HG02884 (cell line): ENCODE measurements around the gene SUN1.
"Not testable (repeated sequence)": the region's sequence is repeated elsewhere in the genome, so short reads cannot be mapped to it uniquely, and the experiment has no call there.

Experiments used
- ATAC-seq: cut with Tn5 transposase; IDR thresholded peaks from one replicate; pipeline ENCODE4 v1.9.1; 2021; ENCODE audit warnings: mild to moderate bottlenecking, moderate library complexity; ENCODE audit not compliant: unreplicated experiment

Gene SUN1

DNA sequence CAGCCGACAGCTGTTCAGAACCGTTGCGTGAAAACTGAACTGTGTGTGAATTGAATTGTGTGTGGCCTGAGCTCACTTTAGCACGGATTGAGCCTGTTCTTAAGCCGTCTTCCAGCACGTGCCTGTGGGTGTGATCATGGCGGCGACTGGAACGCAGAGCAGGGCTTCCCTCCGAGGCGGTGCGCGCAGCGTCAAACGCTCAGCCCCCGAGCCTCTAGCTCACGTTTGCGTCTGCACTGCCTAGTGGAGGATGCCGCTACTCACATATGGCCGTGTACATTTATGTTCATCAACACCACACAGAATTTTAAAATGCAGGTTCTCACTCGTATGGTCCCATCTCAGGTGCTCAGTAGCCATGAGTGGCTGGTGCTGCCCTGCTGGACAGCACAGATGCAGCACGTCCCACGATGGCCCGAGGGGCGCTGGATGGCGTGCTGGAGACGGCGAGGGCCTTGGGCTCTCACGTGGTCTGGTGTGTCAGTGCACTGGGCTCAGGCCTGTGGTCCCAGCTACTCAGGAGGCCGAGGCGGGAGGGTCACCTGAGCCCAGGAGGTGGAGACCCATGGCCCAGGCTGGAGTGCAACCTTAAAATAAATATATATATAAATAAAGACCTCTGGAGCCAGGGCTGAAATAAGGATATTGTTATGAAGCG, 22.0 kb downstream of the SUN1 start:
- ATAC-seq = no peak

DNA sequence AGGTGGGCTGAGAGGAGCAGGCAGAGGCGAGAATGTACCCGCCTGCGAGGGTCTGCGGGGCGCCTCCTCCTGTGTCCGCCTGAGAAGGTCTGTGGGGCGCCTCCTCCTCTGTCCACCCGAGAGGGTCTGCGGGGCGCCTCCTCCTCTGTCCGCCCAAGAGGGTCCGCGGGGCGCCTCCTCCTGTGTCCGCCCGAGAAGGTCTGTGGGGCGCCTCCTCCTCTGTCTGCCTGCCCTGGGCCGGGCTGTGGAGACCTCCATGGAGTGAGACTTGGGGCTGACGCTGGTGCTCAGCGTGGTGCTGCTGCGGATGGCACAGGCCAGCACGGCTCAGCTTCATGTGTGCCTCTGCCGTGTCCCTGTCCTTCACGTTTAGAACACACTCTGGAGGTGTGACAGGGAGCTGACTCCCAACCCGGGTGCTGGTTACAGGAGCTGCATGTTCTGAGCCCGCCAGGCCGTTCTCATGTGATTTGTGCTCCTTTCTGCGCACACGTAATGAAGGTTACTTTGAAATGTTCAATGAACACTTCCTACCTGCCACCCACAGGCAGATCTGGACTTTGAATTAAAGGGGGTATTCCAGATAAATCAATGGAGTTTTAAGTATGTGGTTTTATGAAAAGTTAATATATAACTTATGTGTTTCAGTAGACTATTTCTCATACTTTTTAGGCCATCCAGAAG, 23.6 kb downstream of the SUN1 start:
- ATAC-seq = no peak

GRCh38 chr7:856444-857095, 24.3 kb downstream of the SUN1 start:
- ATAC-seq = no peak

DNA sequence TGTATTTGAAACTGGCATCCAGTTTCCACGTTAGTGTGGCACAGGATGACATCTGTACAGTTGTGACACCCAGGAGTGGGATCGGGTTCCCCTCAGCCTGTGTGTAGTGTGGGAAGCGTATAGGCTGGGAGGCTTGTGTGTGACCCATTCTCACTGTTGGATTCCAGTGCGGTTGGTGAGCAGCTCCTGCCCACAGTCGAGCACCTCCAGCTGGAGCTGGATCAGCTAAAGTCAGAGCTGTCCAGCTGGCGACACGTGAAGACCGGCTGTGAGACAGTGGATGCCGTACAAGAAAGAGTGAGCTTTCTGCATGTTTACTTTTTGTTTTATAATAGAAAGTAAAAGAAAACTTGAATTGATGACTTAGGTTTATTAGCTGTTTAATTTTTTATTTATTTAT, 25.4 kb downstream of the SUN1 start:
- no peak for ATAC-seq

DNA sequence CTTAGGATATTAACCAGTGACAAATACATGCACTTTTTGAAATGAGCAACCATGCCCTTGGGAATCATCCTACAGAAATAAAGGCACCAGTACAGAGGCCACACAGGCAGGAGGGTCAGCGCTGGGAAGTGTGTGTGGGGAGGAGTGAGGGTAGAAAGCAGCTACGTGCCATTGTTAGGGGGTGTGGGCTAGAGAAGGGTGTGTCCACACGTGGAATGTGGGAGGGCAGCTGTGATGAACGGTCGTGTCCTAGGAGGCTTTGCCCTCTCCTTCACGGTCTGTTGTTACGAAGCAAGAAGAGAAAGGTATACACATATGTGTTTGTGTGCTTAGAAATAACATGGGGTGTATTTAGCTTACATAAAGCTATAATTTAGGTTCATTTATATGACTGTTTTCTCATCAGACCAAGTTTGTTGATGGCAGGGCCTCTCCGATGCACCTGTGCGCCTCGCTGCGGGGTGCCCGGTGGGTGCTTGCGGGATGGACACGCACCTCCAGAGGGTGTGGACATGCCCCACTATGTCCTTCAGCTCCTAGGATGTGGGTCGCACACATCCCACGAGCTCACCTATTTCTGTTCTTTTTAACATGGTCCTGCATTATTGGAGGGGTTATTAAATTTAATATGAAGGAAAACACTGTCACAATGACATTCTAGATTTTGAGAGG, 27.2 kb downstream of the SUN1 start:
- ATAC-seq = no peak

DNA sequence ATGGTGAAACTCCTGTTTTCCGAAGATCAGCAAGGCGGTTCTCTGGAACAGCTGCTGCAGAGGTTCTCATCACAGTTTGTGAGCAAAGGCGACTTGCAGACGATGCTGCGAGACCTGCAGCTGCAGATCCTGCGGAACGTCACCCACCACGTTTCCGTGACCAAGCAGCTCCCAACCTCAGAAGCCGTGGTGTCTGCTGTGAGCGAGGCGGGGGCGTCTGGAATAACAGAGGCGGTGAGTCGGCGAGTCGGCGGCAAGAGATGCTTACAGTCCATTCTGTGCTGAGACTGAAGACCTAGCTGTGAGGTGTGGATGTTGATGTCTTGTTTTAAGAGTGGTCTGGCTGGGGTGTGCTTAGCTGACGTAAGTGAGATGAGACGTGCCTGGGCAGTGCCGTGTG, 27.9 kb downstream of the SUN1 start:
- ATAC-seq = no peak

GRCh38 chr7:861222-861621, 28.9 kb downstream of the SUN1 start:
- no peak for ATAC-seq

DNA sequence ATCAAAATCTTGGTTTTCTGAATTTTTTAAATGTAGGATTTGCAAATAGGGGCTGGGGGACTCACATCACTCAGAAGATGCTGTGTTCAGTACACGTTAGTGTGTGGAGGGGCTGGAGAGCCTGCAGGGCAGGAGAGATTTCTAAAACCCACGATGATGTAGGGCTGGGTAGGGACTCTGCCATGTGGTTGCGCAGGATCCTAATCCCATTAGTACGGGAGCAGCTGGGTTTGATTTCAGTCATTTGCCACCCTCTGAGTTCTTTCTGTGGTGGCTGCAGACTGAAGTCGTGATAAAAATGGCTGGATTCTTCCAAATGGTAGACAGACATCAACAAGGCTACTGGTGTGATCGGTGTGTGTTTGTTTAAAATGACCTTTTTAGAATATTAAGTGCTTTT, 29.9 kb downstream of the SUN1 start:
- ATAC-seq = no peak

- ATAC-seq = no peak
Measured at GRCh38 chr7:863106-863505, 30.8 kb downstream of the SUN1 start.

- ATAC-seq = no peak
Measured at GRCh38 chr7:865921-866320, 33.6 kb downstream of the SUN1 start.

GRCh38 chr7:867001-867405, 34.7 kb downstream of the SUN1 start:
- no peak for ATAC-seq

GRCh38 chr7:867406-868188, 35.3 kb downstream of the SUN1 start:
- ATAC-seq = no peak

DNA sequence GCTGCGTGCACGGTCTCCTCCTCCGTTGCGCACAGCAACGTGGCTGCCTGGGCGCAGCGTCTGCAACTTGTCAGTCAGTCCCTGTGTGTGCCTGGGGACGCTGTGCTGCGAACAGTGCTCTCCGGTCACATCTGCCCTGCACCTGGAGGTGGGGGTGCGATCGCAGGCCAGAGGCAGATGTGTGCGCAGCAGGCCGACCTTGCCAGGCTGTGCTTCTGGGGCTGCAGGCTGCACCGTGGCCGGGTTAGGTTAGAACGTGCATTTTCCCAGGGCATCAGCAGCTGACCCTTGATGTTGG, 35.9 kb downstream of the SUN1 start:
- ATAC-seq = no peak

GRCh38 chr7:869348-869747, 37.1 kb downstream of the SUN1 start:
- no peak for ATAC-seq

GRCh38 chr7:871900-872537, 39.7 kb downstream of the SUN1 start:
- ATAC-seq = no peak

DNA sequence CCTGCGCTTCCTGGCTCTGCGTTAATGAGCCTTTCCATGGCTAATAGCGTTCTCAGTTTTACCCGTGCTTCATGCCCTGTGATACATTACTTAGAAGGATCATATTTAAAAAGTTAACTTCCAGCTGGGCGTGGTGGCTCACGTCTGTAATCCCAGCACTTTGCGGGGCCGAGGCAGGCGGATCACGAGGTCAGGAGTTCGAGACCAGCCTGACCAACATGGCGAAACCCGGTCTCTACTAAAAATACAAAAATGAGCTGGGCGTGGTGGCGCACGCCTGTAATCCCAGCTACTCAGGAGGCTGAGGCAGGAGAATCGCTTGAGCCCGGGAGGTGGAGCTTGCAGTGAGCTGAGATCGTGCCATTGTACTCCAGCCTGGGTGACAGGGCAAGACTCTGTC, 40.4 kb downstream of the SUN1 start:
- ATAC-seq = not testable (repeated sequence)

GRCh38 chr7:873367-874002, 41.2 kb downstream of the SUN1 start:
- no peak for ATAC-seq

- ATAC-seq = no peak
Measured at GRCh38 chr7:874031-874749, 41.9 kb downstream of the SUN1 start.

- no peak for ATAC-seq
Measured at GRCh38 chr7:875051-875450, 42.8 kb downstream of the SUN1 start.
